ENCODE data around the gene PSD. TPM values are rescaled to one million over a fixed set of nuclear protein-coding genes. Genes with fewer than 3 reads are reported as not detected.

Gene PSD
- total RNA-seq, 1 experiment from 2014 or later = 0.75 TPM

DNA sequence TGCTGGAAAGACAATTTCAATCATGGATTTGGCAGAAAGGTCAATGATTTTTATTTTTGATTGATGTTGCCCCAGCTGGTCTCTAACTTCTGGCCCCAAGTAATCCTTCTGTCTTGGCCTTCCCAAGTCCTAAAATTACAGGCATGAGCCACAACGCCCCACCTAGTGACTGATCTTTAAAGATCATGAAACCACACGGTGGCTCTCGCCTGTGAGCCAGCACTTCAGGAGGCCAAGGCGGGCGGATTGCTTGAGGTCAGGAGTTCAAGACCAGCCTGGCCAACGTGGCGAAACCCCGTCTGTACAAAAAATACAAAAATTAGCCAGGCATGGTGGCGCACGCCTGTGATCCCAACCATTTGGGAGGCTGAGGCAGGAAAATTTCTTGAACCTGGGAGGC, 45.4 kb upstream of the PSD start:
- intact Hi-C loops (cut with micrococcal nuclease) = no loop called here

GRCh38 chr10:102462512-102463054, 44.0 kb upstream of the PSD start:
- Mint-ChIP-seq H3K36me3 (ENCODE audit: insufficient read depth, unreplicated experiment) (no peaks in the 10 kb centered on the region), H3K27ac (ENCODE audit: low read depth, unreplicated experiment) (no peak overlapping the region), H3K9me3 (ENCODE audit: unreplicated experiment) (no peaks in the 10 kb centered on the region), H3K4me1 (ENCODE audit: insufficient read depth, unreplicated experiment) (peaks cover 15% of the 10 kb centered on the region), H3K4me3 (ENCODE audit: unreplicated experiment) (peak overlapping the region; percentile 92), H3K27me3 (ENCODE audit: insufficient read depth, unreplicated experiment) (no peaks in the 10 kb centered on the region)
- TF ChIP-seq, protein P1, sequence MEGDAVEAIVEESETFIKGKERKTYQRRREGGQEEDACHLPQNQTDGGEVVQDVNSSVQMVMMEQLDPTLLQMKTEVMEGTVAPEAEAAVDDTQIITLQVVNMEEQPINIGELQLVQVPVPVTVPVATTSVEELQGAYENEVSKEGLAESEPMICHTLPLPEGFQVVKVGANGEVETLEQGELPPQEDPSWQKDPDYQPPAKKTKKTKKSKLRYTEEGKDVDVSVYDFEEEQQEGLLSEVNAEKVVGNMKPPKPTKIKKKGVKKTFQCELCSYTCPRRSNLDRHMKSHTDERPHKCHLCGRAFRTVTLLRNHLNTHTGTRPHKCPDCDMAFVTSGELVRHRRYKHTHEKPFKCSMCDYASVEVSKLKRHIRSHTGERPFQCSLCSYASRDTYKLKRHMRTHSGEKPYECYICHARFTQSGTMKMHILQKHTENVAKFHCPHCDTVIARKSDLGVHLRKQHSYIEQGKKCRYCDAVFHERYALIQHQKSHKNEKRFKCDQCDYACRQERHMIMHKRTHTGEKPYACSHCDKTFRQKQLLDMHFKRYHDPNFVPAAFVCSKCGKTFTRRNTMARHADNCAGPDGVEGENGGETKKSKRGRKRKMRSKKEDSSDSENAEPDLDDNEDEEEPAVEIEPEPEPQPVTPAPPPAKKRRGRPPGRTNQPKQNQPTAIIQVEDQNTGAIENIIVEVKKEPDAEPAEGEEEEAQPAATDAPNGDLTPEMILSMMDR (IDR thresholded peaks at IDR 0.05; ENCODE audit: unreplicated experiment) = no peak
- CTCF ChIA-PET = interaction anchor here (0.5 to 3.4 kb wide), 4 partner anchors 16 to 99 kb away, joined by 3 to 13 read pairs (median 5); partner anchors contain the start of genes ACTR1A and FBXL15
- no TSS peak for BruUV-seq (replicated peaks)
- intact Hi-C loops (cut with micrococcal nuclease) = no loop called here
- no peak for DNase-seq (ENCODE audit: unreplicated experiment)
- POLR2A ChIA-PET = interaction anchor here (0.6 to 4.4 kb wide), 7 partner anchors 9 to 287 kb away, joined by 3 to 77 read pairs (median 9); partner anchors contain the start of genes ACTR1A, C10orf95, CUEDC2 and NFKB2

More for the DNA sequence above, 45.4 kb upstream of the PSD start:
- no peak overlapping the region for H3K4me3 Mint-ChIP-seq (ENCODE audit: unreplicated experiment)
- TF ChIP-seq, protein P1 (IDR thresholded peaks at IDR 0.05; ENCODE audit: unreplicated experiment) = no peak
- H3K27me3 Mint-ChIP-seq (ENCODE audit: insufficient read depth, unreplicated experiment) = no peaks in the 10 kb centered on the region
- H3K4me1 Mint-ChIP-seq (ENCODE audit: insufficient read depth, unreplicated experiment) = peaks cover 15% of the 10 kb centered on the region
- DNase-seq (ENCODE audit: unreplicated experiment) = no peak
- H3K9me3 Mint-ChIP-seq (ENCODE audit: unreplicated experiment) = no peaks in the 10 kb centered on the region
- BruUV-seq (replicated peaks) = no TSS peak
- ChIA-PET POLR2A (no interaction called here), CTCF (interaction anchor here (3.4 kb wide), 1 partner anchor 15 kb away, joined by 13 read pairs; no protein-coding TSS in a partner anchor)
- no peak overlapping the region for H3K27ac Mint-ChIP-seq (ENCODE audit: low read depth, unreplicated experiment)
- H3K36me3 Mint-ChIP-seq (ENCODE audit: insufficient read depth, unreplicated experiment) = no peaks in the 10 kb centered on the region

GRCh38 chr10:102461187-102462054, 42.8 kb upstream of the PSD start:
- TF ChIP-seq, protein P1 (IDR thresholded peaks at IDR 0.05; ENCODE audit: unreplicated experiment) = no peak
- H3K36me3 Mint-ChIP-seq (ENCODE audit: insufficient read depth, unreplicated experiment) = no peaks in the 10 kb centered on the region
- H3K27ac Mint-ChIP-seq (ENCODE audit: low read depth, unreplicated experiment) = peak overlapping the region; percentile 63
- H3K27me3 Mint-ChIP-seq (ENCODE audit: insufficient read depth, unreplicated experiment) = no peaks in the 10 kb centered on the region
- H3K4me3 Mint-ChIP-seq (ENCODE audit: unreplicated experiment) = peak overlapping the region; percentile 92
- H3K4me1 Mint-ChIP-seq (ENCODE audit: insufficient read depth, unreplicated experiment) = peaks cover 15% of the 10 kb centered on the region
- DNase-seq (ENCODE audit: unreplicated experiment) = peak; percentile 95
- BruUV-seq (replicated peaks) = no TSS peak
- ChIA-PET CTCF (interaction anchor here (0.5 to 2.4 kb wide), 9 partner anchors 10 to 43 kb away, joined by 3 to 11 read pairs (median 5); partner anchors contain the start of genes ACTR1A, C10orf95 and FBXL15), POLR2A (interaction anchor here (0.6 to 4.4 kb wide), 16 partner anchors 10 to 309 kb away, joined by 3 to 77 read pairs (median 4); partner anchors contain the start of genes ACTR1A, C10orf95, CUEDC2 and NFKB2)
- intact Hi-C loops (cut with micrococcal nuclease) = loop anchor here (2.0 kb wide), 1 partner anchor 41 kb away; the partner anchor contains the start of genes ACTR1A and SUFU
- H3K9me3 Mint-ChIP-seq (ENCODE audit: unreplicated experiment) = no peaks in the 10 kb centered on the region

GRCh38 chr10:102460836-102461186, 42.2 kb upstream of the PSD start:
- BruUV-seq (replicated peaks) = no TSS peak
- ChIA-PET CTCF (interaction anchor here (0.6 to 2.4 kb wide), 5 partner anchors 10 to 41 kb away, joined by 3 to 11 read pairs (median 9); partner anchors contain the start of genes ACTR1A and C10orf95), POLR2A (interaction anchor here (0.7 to 4.4 kb wide), 12 partner anchors 10 to 309 kb away, joined by 3 to 77 read pairs (median 6); partner anchors contain the start of genes ACTR1A, C10orf95, CUEDC2 and NFKB2)
- TF ChIP-seq, protein P1 (IDR thresholded peaks at IDR 0.05; ENCODE audit: unreplicated experiment) = no peak
- no peaks in the 10 kb centered on the region for H3K27me3 Mint-ChIP-seq (ENCODE audit: insufficient read depth, unreplicated experiment)
- intact Hi-C loops (cut with micrococcal nuclease) = loop anchor here (2.0 kb wide), 1 partner anchor 42 kb away; the partner anchor contains the start of genes ACTR1A and SUFU
- no peaks in the 10 kb centered on the region for H3K9me3 Mint-ChIP-seq (ENCODE audit: unreplicated experiment)
- H3K36me3 Mint-ChIP-seq (ENCODE audit: insufficient read depth, unreplicated experiment) = no peaks in the 10 kb centered on the region
- no peak for DNase-seq (ENCODE audit: unreplicated experiment)
- H3K4me3 Mint-ChIP-seq (ENCODE audit: unreplicated experiment) = peak overlapping the region; percentile 92
- H3K4me1 Mint-ChIP-seq (ENCODE audit: insufficient read depth, unreplicated experiment) = peaks cover 19% of the 10 kb centered on the region
- H3K27ac Mint-ChIP-seq (ENCODE audit: low read depth, unreplicated experiment) = no peak overlapping the region

All from MCF 10A (cell line).